Measurements from ENCODE around the gene C9orf43. TPM values are rescaled to one million over a fixed set of nuclear protein-coding genes. Genes with fewer than 3 reads are reported as not detected.
"Not testable (repeated sequence)": the region's sequence is repeated elsewhere in the genome, so short reads cannot be mapped to it uniquely, and the experiment has no call there.

The C9orf43 gene, protein sequence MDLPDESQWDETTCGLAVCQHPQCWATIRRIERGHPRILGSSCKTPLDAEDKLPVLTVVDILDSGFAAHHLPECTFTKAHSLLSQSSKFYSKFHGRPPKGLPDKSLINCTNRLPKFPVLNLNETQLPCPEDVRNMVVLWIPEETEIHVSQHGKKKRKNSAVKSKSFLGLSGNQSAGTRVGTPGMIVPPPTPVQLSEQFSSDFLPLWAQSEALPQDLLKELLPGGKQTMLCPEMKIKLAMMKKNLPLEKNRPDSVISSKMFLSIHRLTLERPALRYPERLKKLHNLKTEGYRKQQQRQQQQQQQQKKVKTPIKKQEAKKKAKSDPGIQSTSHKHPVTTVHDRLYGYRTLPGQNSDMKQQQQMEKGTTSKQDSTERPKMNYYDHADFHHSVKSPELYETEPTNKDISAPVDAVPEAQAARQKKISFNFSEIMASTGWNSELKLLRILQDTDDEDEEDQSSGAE
- under 1 TPM; 0.84 to 0.90 TPM for total RNA-seq
- polyA plus RNA-seq, result 0.83 TPM

DNA sequence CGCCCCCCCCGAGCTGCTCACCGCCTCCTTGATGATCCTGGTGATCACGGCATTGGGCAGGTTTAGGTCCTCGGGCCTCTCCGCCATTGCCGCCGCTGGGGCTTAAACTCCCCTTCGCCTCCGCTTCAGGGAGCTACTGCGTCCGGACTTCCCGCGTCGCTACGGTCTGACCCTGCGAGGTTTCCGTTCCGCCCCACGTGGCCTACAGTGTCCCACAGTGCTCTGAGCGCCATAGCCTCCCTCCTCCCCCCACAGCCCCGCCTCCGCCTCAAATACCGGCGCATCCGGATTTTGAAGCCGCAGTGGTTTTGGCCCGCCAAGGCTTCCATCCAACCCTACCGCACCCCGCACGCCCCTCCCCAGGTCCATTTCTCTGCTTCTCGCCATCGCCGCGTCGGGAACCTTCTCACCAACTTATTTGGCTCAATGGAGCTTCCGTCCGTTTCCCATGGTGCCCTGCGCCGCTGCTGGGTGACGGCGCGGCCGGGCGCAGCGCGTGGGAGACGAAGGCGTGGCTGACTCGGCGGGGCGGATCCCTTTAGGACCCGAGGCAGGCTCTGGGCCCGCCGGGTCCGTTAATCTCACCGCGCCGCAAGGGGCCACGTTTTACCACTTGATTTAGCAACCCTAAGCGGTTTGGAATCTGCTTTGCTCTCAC lies at the start of gene C9orf43, which contains the start of gene POLE3:
C9orf43 (plus strand) TSS at position 541 of the 658 bp plus-strand sequence. CDS start 2,747 bp downstream, outside the sequence.
POLE3 (minus strand) TSS at position 469 of the 658 bp plus-strand sequence; CDS start at position 87, 382 bp downstream.
- Mint-ChIP-seq H3K27ac (peak within 1 kb of the TSS; percentile 92 to 100 (median 98)), H3K9me3 (no peaks in the 10 kb centered on the region)

DNA sequence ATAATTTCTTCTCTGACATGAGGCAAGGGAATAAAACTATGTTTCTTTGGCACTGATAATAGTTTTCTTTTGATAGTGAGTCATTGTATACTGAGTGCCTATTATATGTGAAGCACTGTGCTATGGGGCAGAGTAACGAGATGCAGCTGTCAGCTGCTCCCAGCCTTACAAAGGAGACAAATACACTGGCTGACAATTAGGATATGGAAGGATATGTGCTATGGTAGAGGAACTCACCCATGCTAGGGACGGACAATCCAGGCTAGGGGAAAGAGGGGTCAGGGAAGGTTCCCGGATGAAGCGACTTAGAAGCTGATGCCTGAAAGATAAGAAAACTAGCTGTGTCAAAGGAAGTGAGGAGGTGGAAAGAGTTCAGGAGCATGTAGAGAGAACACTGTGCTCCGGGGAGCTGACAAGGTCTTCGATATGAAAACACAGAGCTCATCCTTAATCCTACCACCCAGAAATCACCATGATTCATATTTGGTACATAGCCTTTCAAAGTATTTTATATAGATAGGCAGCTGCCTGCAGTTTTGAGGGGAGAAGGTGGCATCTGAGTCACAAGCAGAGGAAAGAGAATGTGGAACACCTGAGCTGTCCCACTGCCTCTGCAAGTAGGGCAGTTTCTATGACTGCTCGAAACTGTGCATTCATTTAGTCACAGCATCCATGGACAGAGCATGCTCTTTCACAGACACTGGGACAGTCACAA lies 49.1 kb upstream of the C9orf43 start:
- H3K27ac Mint-ChIP-seq, result peak overlapping the region in 1 of 8 donors; percentile 49
- Histone ChIP-seq H3K9me3 (ENCODE audit: low read length) (no peaks in the 10 kb centered on the region), H3K27ac (ENCODE audit: low read depth, low read length) (no peak overlapping the region), H3K4me1 (ENCODE audit: insufficient read depth, low read length) (no peaks in the 10 kb centered on the region), H3K27me3 (ENCODE audit: insufficient read depth, low read length, poor library complexity, severe bottlenecking) (no peaks in the 10 kb centered on the region), H3K4me3 (ENCODE audit: low read length) (no peak overlapping the region), H3K36me3 (ENCODE audit: insufficient read depth, low read length) (no peaks in the 10 kb centered on the region)
- ChIA-PET POLR2A (no interaction called here), CTCF (interaction anchor here (0.8 to 1.0 kb wide), 2 partner anchors 11 to 14 kb away, joined by 3 to 4 read pairs; no protein-coding TSS in a partner anchor)
- H3K36me3 Mint-ChIP-seq, result peaks cover 0 to 3% (median 0%) of the 10 kb centered on the region in 3 donors
- DNase-seq, result no peak
- peaks cover 4 to 5% of the 10 kb centered on the region in 2 donors for H3K27me3 Mint-ChIP-seq
- H3K4me1 Mint-ChIP-seq, result no peaks in the 10 kb centered on the region
- H3K4me3 Mint-ChIP-seq, result no peak overlapping the region
- no peaks in the 10 kb centered on the region for H3K9me3 Mint-ChIP-seq

More for the DNA sequence above, at the start of gene C9orf43, which contains the start of gene POLE3:
- ChIA-PET CTCF (interaction anchor here (0.8 to 3.1 kb wide), 9 partner anchors 10 to 248 kb away, joined by 4 to 33 read pairs (median 4); partner anchors contain the start of genes ALAD, CDC26, PRPF4 and WDR31), POLR2A (interaction anchor here (0.5 to 2.5 kb wide), 13 partner anchors 9 to 989 kb away, joined by 3 to 19 read pairs (median 6); partner anchors contain the start of genes ALAD, CDC26, FKBP15 and HDHD3)
- Histone ChIP-seq H3K27ac (ENCODE audit: low read depth, low read length) (peak within 1 kb of the TSS; percentile 91), H3K4me3 (ENCODE audit: low read length) (peak within 1 kb of the TSS; percentile 82), H3K9me3 (ENCODE audit: low read length) (no peaks in the 10 kb centered on the region), H3K36me3 (ENCODE audit: insufficient read depth, low read length) (no peaks in the 10 kb centered on the region), H3K27me3 (ENCODE audit: insufficient read depth, low read length, poor library complexity, severe bottlenecking) (no peaks in the 10 kb centered on the region), H3K4me1 (ENCODE audit: insufficient read depth, low read length) (peaks cover 20% of the 10 kb centered on the region)
- peaks cover 0 to 38% (median 11%) of the 10 kb centered on the region in 3 donors for H3K36me3 Mint-ChIP-seq
- DNase-seq, result peak; percentile 90 to 95 (median 94)
- H3K4me1 Mint-ChIP-seq, result peaks cover 28 to 41% (median 34%) of the 10 kb centered on the region in 3 donors
- H3K4me3 Mint-ChIP-seq, result peak within 1 kb of the TSS; percentile 90 to 99 (median 97)
- peaks cover 0 to 3% of the 10 kb centered on the region in 2 donors for H3K27me3 Mint-ChIP-seq

GRCh38 chr9:113363336-113363735 lies 47.2 kb upstream of the C9orf43 start:
- H3K4me1 Mint-ChIP-seq, result no peaks in the 10 kb centered on the region
- no peaks in the 10 kb centered on the region for H3K9me3 ChIP-seq (ENCODE audit: low read length)
- no peak overlapping the region for H3K4me3 Mint-ChIP-seq
- H3K4me3 ChIP-seq (ENCODE audit: low read length), result no peak overlapping the region
- no peak overlapping the region for H3K27ac Mint-ChIP-seq
- H3K27ac ChIP-seq (ENCODE audit: low read depth, low read length), result no peak overlapping the region
- no peak for DNase-seq
- CTCF ChIA-PET, result no interaction called here
- no peaks in the 10 kb centered on the region for H3K36me3 ChIP-seq (ENCODE audit: insufficient read depth, low read length)
- peaks cover 0 to 4% of the 10 kb centered on the region in 2 donors for H3K27me3 Mint-ChIP-seq
- POLR2A ChIA-PET, result no interaction called here
- no peaks in the 10 kb centered on the region for H3K9me3 Mint-ChIP-seq
- H3K36me3 Mint-ChIP-seq, result peaks cover 0 to 3% (median 0%) of the 10 kb centered on the region in 3 donors
- no peaks in the 10 kb centered on the region for H3K4me1 ChIP-seq (ENCODE audit: insufficient read depth, low read length)
- no peaks in the 10 kb centered on the region for H3K27me3 ChIP-seq (ENCODE audit: insufficient read depth, low read length, poor library complexity, severe bottlenecking)

DNA sequence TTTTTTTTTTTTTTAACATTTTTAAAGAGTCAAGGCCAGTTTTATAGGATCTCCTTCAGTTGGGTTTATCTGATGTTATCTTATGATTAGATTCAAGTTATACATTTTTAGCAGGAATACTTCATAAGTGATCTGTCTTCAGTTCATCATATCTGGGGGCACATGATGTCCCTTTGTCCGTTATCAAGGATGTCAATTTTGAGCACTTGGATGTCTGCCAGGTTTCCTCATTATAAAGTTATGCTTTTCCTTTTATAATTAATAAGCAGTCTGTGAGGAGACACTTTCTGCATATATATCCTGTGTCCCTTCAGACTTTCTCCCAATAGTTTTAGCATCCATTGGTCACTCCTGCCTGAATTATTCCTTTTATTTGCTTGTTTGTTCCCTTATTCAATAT lies 45.6 kb upstream of the C9orf43 start:
- Mint-ChIP-seq H3K4me3 (no peak overlapping the region), H3K36me3 (no peaks in the 10 kb centered on the region), H3K27ac (no peak overlapping the region), H3K4me1 (no peaks in the 10 kb centered on the region), H3K9me3 (no peaks in the 10 kb centered on the region), H3K27me3 (peaks cover 0 to 4% of the 10 kb centered on the region in 2 donors)
- Histone ChIP-seq H3K4me3 (ENCODE audit: low read length) (no peak overlapping the region), H3K4me1 (ENCODE audit: insufficient read depth, low read length) (no peaks in the 10 kb centered on the region), H3K9me3 (ENCODE audit: low read length) (no peaks in the 10 kb centered on the region), H3K27ac (ENCODE audit: low read depth, low read length) (no peak overlapping the region), H3K27me3 (ENCODE audit: insufficient read depth, low read length, poor library complexity, severe bottlenecking) (no peaks in the 10 kb centered on the region), H3K36me3 (ENCODE audit: insufficient read depth, low read length) (no peaks in the 10 kb centered on the region)
- CTCF ChIA-PET, result interaction anchor here (1.2 kb wide), 1 partner anchor 36 kb away, joined by 3 read pairs; the partner anchor contains the start of gene ALAD
- no peak for DNase-seq
- POLR2A ChIA-PET, result interaction anchor here (0.6 kb wide), 1 partner anchor 116 kb away, joined by 3 read pairs; no protein-coding TSS in a partner anchor

- not testable (repeated sequence) for H3K9me3 ChIP-seq (ENCODE audit: low read length); H3K27me3 Mint-ChIP-seq; DNase-seq; H3K27me3 ChIP-seq (ENCODE audit: insufficient read depth, low read length, poor library complexity, severe bottlenecking); H3K27ac ChIP-seq (ENCODE audit: low read depth, low read length); H3K27ac Mint-ChIP-seq; H3K36me3 ChIP-seq (ENCODE audit: insufficient read depth, low read length); H3K4me3 ChIP-seq (ENCODE audit: low read length); H3K4me1 ChIP-seq (ENCODE audit: insufficient read depth, low read length); H3K4me1 Mint-ChIP-seq; H3K9me3 Mint-ChIP-seq; H3K4me3 Mint-ChIP-seq; H3K36me3 Mint-ChIP-seq
- ChIA-PET POLR2A (interaction anchor here (0.6 kb wide), 1 partner anchor 116 kb away, joined by 3 read pairs; no protein-coding TSS in a partner anchor), CTCF (interaction anchor here (1.2 kb wide), 1 partner anchor 35 kb away, joined by 3 read pairs; the partner anchor contains the start of gene ALAD)
Observed at GRCh38 chr9:113365652-113366051, 44.9 kb upstream of the C9orf43 start.

- POLR2A ChIA-PET, result no interaction called here
- Histone ChIP-seq H3K27me3 (ENCODE audit: insufficient read depth, low read length, poor library complexity, severe bottlenecking) (no peaks in the 10 kb centered on the region), H3K27ac (ENCODE audit: low read depth, low read length) (no peak overlapping the region), H3K4me3 (ENCODE audit: low read length) (no peak overlapping the region), H3K4me1 (ENCODE audit: insufficient read depth, low read length) (no peaks in the 10 kb centered on the region), H3K36me3 (ENCODE audit: insufficient read depth, low read length) (no peaks in the 10 kb centered on the region), H3K9me3 (ENCODE audit: low read length) (no peaks in the 10 kb centered on the region)
- H3K9me3 Mint-ChIP-seq, result no peaks in the 10 kb centered on the region
- peak overlapping the region in 1 of 8 donors; percentile 91 for H3K27ac Mint-ChIP-seq
- H3K36me3 Mint-ChIP-seq, result peaks cover 0 to 9% (median 0%) of the 10 kb centered on the region in 3 donors
- peak overlapping the region in 1 of 7 donors; percentile 54 for H3K4me3 Mint-ChIP-seq
- H3K4me1 Mint-ChIP-seq, result no peaks in the 10 kb centered on the region
- CTCF ChIA-PET, result no interaction called here
- DNase-seq, result no peak
- H3K27me3 Mint-ChIP-seq, result peaks cover 0 to 1% of the 10 kb centered on the region in 2 donors
Observed at GRCh38 chr9:113368348-113368981, 42.1 kb upstream of the C9orf43 start.

All from CD8-positive, alpha-beta memory T cell (primary cell).